NB4 (cell line): Measurements from ENCODE around the gene ENTPD6.

Experiments used
- DNase-seq: peaks from one replicate; pipeline ENCODE4 v3.0.0; 2010; ENCODE audit warnings: low read depth
- H3K4me3 ChIP-seq: one replicate; pipeline ENCODE4 v1.5.1; 2011; ENCODE audit warnings: mild to moderate bottlenecking, low read depth, low read length, moderate library complexity
- MYC ChIP-seq: IDR thresholded peaks from 2 replicates; pipeline ENCODE4 v1.6.1; 2011; ENCODE audit warnings: low read depth, low read length
- POLR2A ChIP-seq: IDR thresholded peaks from 2 replicates; pipeline ENCODE4 v1.6.1; 2011; ENCODE audit warnings: mild to moderate bottlenecking; ENCODE audit not compliant: insufficient read length; ENCODE audit errors: extremely low read depth
- TF ChIP-seq, protein P1 (sequence below): IDR thresholded peaks from 2 replicates; pipeline ENCODE4 v1.6.1; 2011; ENCODE audit warnings: low read depth, low read length
- TF ChIP-seq, protein P2 (sequence below): IDR thresholded peaks from one replicate; pipeline ENCODE4 v1.5.1; 2012; ENCODE audit warnings: low read depth, low read length

The ENTPD6 gene

DNA sequence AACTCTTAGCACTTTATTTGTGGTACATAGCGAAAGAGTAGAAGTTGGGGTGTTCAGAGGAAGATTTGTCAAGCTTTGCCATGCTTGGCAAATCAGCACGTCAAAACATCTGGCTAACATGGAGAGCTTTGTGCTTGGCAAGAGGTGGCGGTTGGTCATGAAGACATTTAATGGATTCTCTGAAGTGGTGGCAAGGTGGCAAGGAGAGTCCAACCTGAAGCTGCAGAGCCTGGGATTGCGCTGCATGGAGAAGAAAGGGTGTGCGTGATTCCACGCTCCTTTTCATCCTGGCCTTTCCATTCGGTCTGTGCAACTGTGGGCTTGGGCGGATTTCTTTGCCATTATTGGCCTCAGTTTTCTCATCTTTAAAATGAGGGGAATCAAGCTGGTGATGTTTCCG, 55.5 kb downstream of the ENTPD6 start:
- TF ChIP-seq, protein P1, sequence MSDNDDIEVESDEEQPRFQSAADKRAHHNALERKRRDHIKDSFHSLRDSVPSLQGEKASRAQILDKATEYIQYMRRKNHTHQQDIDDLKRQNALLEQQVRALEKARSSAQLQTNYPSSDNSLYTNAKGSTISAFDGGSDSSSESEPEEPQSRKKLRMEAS: no peak
- H3K4me3 ChIP-seq: no peak overlapping the region
- no peak for DNase-seq

DNA sequence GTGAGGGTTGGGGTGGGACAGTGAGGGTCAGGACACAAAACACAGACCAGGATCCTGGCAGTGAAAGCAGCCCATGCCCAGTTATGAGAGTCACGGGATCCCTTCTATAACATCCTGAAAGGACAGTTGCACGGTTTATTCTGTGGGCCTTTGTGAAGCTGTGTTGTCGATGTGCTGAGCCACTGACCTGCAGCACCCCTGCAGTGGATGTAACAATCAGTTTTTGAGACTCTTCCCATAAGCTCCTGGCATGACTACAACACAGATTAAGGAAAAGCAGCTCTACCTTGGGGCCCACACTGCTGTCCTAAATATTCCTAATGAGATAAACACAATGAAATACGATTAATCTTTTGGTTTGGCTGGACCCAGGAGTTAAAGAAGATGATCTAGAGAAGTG, 56.0 kb downstream of the ENTPD6 start:
- H3K4me3 ChIP-seq: no peak overlapping the region
- no peak for TF ChIP-seq MYC
- TF ChIP-seq, protein P1: no peak
- TF ChIP-seq, protein P2, sequence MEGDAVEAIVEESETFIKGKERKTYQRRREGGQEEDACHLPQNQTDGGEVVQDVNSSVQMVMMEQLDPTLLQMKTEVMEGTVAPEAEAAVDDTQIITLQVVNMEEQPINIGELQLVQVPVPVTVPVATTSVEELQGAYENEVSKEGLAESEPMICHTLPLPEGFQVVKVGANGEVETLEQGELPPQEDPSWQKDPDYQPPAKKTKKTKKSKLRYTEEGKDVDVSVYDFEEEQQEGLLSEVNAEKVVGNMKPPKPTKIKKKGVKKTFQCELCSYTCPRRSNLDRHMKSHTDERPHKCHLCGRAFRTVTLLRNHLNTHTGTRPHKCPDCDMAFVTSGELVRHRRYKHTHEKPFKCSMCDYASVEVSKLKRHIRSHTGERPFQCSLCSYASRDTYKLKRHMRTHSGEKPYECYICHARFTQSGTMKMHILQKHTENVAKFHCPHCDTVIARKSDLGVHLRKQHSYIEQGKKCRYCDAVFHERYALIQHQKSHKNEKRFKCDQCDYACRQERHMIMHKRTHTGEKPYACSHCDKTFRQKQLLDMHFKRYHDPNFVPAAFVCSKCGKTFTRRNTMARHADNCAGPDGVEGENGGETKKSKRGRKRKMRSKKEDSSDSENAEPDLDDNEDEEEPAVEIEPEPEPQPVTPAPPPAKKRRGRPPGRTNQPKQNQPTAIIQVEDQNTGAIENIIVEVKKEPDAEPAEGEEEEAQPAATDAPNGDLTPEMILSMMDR: no peak
- no peak for TF ChIP-seq POLR2A
- no peak for DNase-seq

DNA sequence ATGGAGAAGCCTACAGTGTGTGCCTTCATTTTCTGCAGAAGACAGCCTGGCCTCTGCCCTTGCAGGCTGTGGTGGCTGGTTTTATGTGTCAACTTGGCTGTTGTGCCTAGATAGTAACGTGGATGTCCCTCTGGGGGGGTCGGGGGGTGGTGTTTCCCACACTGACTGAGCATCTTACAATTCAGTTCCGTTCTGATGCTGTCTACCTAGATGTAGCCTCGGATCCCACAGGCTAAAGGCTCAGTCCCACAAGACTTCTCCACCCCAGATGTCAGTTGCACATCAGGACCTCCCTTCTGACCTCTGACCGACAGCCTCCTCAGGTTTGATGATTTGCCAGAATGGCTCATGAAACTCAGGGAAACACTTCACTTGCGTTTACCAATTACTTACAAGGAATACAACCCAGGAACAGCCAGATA, 56.7 kb downstream of the ENTPD6 start:
- DNase-seq: no peak
- no peak overlapping the region for H3K4me3 ChIP-seq
- TF ChIP-seq POLR2A (no peak), MYC (no peak)
- TF ChIP-seq, protein P1: no peak
- TF ChIP-seq, protein P2: no peak

DNA sequence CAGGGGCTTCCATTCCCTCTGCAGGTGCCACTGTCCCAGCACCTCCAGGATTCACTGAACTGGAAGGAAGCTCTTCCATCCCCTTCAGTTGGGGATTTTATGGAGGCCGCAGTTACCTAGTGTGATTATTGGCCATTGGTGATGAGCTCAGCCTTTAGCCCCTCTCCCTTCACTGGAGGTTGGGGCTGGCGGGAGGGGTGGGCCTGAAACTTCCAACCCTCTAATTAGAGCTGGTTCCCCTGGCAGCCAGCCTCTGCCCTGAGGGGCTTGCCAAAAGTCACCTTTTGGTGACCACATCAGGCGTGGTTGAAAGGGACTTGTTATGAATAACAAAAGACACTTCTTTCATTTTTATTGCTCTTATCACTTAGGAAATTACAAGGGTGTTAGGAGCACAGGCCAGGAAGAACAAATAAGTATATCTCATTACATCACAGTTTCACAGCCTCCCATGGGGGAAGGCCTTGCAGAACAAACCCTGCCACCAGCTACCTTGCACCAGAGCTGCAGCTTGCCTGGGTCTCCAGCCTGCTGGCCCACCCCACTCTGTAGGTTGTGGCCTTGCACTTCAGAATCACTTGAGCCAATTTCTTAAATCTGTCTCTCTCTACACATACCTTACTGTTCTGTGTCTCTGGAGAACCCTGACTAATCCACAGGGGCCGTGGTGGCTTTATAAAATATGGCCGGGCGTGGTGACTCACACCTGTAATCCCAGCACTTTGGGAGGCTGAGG, 57.3 kb downstream of the ENTPD6 start:
- peak; percentile 73 for DNase-seq
- H3K4me3 ChIP-seq: no peak overlapping the region
- TF ChIP-seq, protein P1: no peak
- TF ChIP-seq MYC (no peak), POLR2A (no peak)
- TF ChIP-seq, protein P2: no peak

DNA sequence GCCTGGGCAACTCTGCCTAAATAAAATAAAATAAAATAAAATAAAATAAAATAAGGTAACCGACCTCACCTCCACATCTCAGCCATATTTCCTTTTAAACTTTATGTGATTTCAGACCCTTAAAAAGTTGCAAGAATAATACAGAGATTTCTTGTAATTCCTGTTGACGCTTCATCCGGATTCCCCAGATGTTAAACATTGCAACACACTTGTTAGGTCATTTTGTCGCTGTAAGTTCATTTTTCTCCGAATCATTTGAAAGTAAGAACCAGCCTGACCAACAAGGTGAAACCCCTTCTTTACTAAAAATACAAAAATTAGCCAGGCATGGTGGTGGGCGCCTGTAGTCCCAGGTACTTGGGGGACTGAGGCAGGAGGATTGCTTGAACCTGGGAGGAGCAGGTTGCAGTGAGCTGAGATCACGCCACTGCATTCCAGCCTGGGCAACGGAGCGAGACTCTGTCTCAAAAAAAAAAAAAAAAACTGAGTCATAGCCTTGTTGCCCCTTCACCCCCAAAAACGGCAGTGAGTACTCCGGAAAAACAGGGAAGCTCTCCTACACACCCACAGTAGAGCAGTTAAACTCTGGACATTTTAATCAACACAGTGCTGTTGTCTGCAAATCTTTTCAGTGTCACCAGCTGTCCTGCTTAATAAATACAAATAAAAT, 58.2 kb downstream of the ENTPD6 start:
- no peak overlapping the region for H3K4me3 ChIP-seq
- peak; percentile 43 for DNase-seq
- TF ChIP-seq, protein P2: no peak
- TF ChIP-seq POLR2A: no peak
- TF ChIP-seq, protein P1: no peak

DNA sequence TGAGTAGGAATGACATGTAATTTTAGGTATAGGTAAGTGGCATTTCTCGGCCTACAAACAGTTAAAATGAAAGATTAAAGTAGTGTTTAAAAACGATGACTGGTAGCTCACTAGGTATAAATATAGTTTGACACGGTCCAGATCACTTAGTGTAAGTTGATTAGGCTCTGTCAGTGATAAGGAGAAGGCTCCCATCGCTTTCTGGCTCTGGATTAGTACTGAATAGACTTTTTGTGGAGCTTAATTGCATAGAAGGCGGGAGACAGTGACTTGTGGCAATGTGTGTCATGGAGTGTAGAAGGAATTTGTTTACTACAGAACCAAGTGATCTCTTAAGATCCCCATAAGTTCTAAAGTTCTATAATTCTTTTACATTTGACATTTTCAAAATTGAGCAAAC, 59.1 kb downstream of the ENTPD6 start:
- no peak for TF ChIP-seq POLR2A
- TF ChIP-seq, protein P1: no peak
- TF ChIP-seq MYC: no peak
- TF ChIP-seq, protein P2: no peak
- DNase-seq: no peak
- H3K4me3 ChIP-seq: no peak overlapping the region
